Ramos (cell line): Measurements from ENCODE around the gene ABHD8.
"Not testable (repeated sequence)": the region's sequence is repeated elsewhere in the genome, so short reads cannot be mapped to it uniquely, and the experiment has no call there.

ENCODE experiments used
- in situ Hi-C: fragments of 300-500 bp; cut with MboI; formaldehyde crosslinking; loops from one replicate; pipeline ENCODE4 v1.14.3; 2022; ENCODE audit warnings: low sequenced_read_pairs; ENCODE audit not compliant: unreplicated experiment

ABHD8 gene

GRCh38 chr19:17303940-17304267, 679 bp upstream of the ABHD8 start:
- in situ Hi-C loops: no loop called here

DNA sequence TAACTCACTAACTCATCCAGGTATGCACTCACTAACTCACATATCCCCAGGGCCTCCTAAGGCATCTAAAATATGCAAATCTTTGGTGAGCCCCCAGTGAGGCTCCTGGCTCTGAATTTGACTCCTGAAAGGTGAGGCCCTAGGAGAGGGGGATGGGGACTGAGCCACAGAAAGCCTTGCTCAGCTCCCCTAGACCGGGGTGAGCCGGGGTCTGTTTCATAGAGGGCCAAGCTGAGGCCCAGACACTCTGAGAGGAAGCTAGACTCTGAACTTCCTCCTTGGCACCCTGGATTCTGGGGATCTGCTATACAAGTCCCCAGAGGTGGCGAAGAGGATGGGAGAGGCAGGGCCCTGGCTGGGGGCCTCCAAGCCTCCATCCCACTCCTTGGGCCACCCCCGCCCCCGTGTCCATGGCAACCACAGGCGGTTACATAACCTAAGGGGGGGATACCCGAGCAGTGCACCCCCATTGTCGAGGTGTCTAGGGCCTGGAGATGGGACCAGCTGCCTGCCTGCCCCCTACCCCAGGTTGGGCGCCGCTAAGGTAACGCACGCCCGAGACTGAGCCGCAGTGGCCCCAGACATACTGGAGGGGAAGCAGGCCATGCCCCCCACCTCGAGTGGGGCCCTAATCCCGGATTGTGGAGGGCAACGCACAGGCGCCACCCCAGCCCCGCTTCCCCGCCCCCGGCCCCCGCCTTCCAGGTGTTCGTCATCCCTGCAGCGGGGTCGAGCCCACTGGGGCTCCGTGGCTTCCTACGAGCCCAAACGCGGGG, 646 bp downstream of the ABHD8 start:
- in situ Hi-C loops: no loop called here

GRCh38 chr19:17300992-17301619, 2.1 kb downstream of the ABHD8 start:
- in situ Hi-C loops: no loop called here

DNA sequence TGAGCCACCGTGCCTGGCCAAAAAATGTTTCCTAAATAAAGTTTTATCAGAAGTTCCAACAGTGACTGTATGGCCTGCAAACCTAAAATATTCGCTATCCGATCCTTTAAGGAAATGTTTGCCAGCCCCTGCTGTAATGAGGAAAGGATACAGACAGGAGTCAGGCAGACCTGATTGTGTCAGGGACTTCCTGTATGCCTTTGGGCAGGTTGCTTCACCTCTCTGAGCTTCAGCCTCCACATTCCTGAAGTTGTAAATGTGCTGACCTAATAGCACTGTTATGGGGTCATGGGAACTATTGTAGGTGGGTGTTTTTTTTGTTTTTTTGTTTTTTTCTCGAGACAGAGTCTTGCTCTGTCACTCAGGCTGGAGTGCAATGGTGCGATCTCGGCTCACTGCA, 6.2 kb downstream of the ABHD8 start:
- in situ Hi-C loops: no loop called here

- in situ Hi-C loops: no loop called here
Observed at GRCh38 chr19:17296273-17296672, 7.0 kb downstream of the ABHD8 start.

GRCh38 chr19:17295551-17295950, 7.7 kb downstream of the ABHD8 start:
- in situ Hi-C loops: not testable (repeated sequence)

- in situ Hi-C loops: no loop called here
Observed at GRCh38 chr19:17294051-17294891, 9.0 kb downstream of the ABHD8 start.

DNA sequence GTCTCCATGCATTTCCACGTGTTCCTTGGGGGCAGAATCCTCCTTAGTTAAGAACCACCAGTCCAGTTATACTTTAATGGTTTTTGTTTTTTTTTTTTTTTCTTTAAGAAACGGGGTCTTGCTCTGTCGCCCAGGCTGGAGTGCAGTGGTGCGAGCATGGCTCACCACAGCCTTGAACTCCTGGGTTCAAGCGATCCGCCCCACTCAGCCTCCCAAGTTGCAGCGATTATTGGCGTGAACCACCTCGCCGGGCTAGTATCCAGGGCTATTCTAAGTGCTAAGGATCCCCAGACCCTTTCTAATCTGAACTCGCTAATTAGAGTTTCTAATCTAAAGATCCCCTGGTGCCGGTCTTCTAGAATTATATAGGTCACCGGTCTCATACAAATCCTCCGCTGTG, 9.6 kb downstream of the ABHD8 start:
- in situ Hi-C loops: no loop called here

- in situ Hi-C loops: no loop called here
Observed at GRCh38 chr19:17292301-17293074, 10.7 kb downstream of the ABHD8 start.

DNA sequence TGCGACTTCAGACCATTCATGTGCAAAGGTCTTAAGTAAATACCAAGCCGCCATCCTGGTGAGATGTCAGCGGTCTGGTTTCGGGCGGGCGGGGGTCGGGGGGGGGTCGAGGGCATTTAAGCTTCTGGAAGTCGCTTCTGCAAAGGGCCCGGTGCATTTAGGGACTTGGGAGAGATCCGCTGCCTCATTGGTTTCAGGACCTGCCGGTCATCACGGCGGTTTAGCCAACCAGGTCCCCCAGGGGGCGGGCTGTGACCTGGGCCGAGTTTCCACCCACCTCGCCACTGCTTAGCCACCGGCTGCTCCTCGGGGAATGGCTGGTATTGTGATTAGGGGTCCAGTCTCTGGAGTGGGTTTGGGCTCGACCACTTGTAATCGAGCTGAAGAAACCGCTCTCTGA, 13.7 kb downstream of the ABHD8 start:
- in situ Hi-C loops: loop anchor here (5.0 kb wide), 1 partner anchor 222 kb away; no protein-coding TSS in a partner anchor

GRCh38 chr19:17286752-17287151, 16.5 kb downstream of the ABHD8 start:
- in situ Hi-C loops: loop anchor here (5.0 kb wide), 1 partner anchor 219 kb away; no protein-coding TSS in a partner anchor

DNA sequence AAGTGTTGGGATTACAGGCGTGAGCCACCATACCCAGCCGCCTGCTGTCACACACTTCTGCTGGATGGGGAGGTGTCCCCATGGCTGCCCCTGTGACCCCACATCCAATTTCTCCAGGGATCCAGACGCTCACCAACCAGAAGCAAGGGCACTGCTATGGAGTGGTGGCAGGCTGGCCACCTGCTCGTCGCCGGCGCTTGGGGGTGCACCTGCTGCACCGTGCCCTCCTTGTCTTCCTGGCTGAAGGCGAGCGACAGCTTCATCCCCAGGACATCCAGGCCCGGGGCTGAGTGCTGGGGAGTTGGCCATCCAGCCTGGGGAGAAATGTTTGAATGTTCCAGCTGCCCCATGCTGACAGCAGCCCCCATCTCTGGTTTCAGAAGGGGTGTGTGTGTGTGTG, 17.0 kb downstream of the ABHD8 start:
- in situ Hi-C loops: loop anchor here (5.0 kb wide), 1 partner anchor 219 kb away; no protein-coding TSS in a partner anchor

- in situ Hi-C loops: loop anchor here (5.0 kb wide), 1 partner anchor 218 kb away; no protein-coding TSS in a partner anchor
Observed at GRCh38 chr19:17285415-17286135, 17.6 kb downstream of the ABHD8 start.

DNA sequence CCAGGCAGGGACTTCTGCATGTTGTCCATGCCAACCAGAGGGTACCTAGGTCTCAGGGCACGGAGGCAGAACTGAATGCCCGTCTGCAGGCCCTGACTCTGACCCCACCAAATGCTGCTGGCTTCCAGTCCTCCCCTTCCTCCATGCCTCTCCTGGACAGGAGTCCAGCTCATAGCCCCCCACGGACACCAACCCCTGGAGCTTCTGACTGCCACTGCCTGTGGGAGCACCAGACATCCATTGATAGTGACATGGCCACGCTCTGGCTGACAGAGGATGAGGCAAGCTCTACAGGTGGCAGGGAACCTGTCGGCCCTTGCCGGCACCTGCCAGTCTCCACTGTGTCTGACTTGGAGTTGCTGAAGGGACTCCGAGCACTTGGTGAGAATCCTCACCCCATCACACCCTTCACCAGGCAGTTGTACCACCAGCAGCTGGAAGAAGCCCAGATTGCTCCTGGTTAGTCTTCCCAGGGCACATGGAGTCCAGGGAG, 19.7 kb downstream of the ABHD8 start:
- in situ Hi-C loops: no loop called here

GRCh38 chr19:17282488-17283125, 20.6 kb downstream of the ABHD8 start:
- in situ Hi-C loops: no loop called here

DNA sequence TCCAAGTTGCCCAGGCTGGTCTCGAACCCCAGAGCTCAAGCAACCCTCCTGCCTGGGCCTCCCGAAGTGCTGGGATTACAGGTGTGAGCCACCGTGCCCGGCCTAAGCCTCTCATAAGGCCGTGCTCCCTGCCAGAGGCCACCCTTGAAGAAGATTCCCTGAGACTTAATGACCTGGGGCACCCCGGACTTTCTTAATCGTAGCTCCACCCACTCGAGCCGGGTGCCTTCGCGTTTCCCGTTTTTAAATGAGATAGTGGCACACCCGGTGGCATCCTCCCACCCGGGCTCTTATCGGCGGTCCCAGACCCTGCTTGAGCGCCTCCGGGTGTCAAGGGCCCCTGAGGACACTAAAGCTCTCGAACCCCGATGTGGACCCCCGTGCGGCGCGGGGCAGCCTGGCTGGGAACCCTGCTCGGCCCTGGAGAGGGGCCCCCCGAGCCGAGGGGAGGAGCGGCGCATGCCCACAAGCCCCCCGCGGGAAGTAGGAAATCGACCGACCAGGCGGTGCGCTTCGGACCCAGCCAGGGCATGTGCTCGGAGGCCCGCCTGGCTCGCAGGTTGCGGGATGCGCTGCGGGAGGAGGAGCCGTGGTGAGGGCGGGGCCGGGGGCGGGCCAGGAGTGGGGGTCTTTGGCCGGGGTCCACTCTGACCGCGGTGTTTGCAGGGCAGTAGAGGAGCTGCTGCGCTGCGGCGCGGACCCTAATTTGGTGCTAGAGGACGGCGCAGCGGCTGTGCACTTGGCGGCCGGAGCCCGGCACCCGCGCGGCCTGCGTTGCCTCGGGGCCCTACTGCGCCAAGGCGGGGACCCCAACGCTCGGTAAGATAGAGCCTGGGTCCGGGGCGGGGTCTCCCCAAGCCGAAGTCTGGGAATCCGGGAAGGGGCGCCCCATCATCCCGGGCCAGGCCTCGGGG, 21.6 kb downstream of the ABHD8 start, which contains the start of gene ANKLE1:
Gene ANKLE1 (plus strand): TSS at position 511 of the 914 bp plus-strand sequence. CDS start 20 bp downstream, at position 531.
- in situ Hi-C loops: no loop called here

- in situ Hi-C loops: no loop called here
Observed at GRCh38 chr19:17279436-17279835, 23.8 kb downstream of the ABHD8 start.
